SK-N-MC (cell line): Measurements from ENCODE around the gene RNU7-1.
A peak's percentile ranks its signal among the peaks of the same experiment; 100 is the strongest.

Experiments
- DNase-seq: peaks from one replicate; pipeline ENCODE4 v3.0.0-alpha.2; 2011; ENCODE audit warnings: low read depth, low spot score
- H3K27ac ChIP-seq: fragments of 200-600 bp; sonication (generic); 2 replicates; pipeline ENCODE4 v1.5.1; 2016; ENCODE audit warnings: mixed run types
- H3K36me3 ChIP-seq: fragments of 200-600 bp; sonication (generic); 2 replicates; pipeline ENCODE4 v1.6.1; 2017; ENCODE audit warnings: antibody characterized with exemption, low read length, mixed read lengths; ENCODE audit not compliant: insufficient read depth
- H3K4me3 ChIP-seq: fragments of 200-600 bp; sonication (generic); 2 replicates; pipeline ENCODE4 v1.5.1; 2016
- H3K9ac ChIP-seq: fragments of 200-600 bp; sonication (generic); 2 replicates; pipeline ENCODE4 v1.8.0; 2017; ENCODE audit warnings: mixed run types, mixed read lengths; ENCODE audit not compliant: insufficient read length
- H3K9me3 ChIP-seq: fragments of 200-600 bp; sonication (generic); 2 replicates; pipeline ENCODE4 v1.6.1; 2017; ENCODE audit warnings: low read depth, mild to moderate bottlenecking, antibody characterized with exemption, low read length, moderate library complexity, mixed read lengths
- EZH2 ChIP-seq: fragments of 200-600 bp; sonication (generic); IDR thresholded peaks from one replicate; pipeline ENCODE4 v1.6.1; 2017; ENCODE audit warnings: antibody characterized with exemption
- FOXP2 ChIP-seq: optimal IDR thresholded peaks from 2 replicates; pipeline ENCODE3; 2011; ENCODE audit warnings: mild to moderate bottlenecking, moderate library complexity; ENCODE audit not compliant: insufficient read depth; ENCODE audit errors: extremely low read length, control extremely low read depth
- POLR2AphosphoS5 ChIP-seq: IDR thresholded peaks from 2 replicates; pipeline ENCODE4 v1.6.1; 2012; ENCODE audit warnings: mild to moderate bottlenecking, low read depth, low read length, borderline replicate concordance

Gene RNU7-1

DNA sequence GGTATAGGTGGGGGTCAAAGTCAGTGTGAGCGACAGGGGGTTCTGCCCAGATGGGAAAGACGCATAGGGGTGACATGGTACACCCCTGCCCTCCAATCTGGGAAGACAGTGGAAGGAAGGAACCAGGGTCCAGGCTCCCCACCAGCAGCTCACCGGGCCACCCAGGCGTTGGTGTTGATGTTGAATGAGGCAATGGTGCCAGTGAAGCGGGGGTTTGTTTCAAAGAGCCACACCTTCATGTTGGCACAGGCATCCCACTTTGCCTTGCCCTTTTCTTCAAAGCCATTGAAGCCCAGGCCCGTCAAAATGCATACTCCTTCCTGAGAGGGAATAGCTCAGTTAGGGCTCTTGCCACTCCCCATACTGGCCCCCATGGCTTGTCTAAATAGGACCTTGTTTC, 34.6 kb downstream of the RNU7-1 start:
- TF ChIP-seq FOXP2 (no peak), POLR2AphosphoS5 (no peak), EZH2 (no peak)
- peak overlapping the region; percentile 58; the same call in 1 of the 2 replicates for H3K27ac ChIP-seq
- H3K36me3 ChIP-seq: peaks cover 75% of the 10 kb centered on the region
- no peak for DNase-seq
- H3K9me3 ChIP-seq: no peaks in the 10 kb centered on the region
- no peak overlapping the region for H3K9ac ChIP-seq
- no peak overlapping the region for H3K4me3 ChIP-seq

GRCh38 chr12:6978611-6979011, 35.0 kb downstream of the RNU7-1 start:
- Histone ChIP-seq H3K27ac (peak overlapping the region; percentile 58; the same call in 1 of the 2 replicates), H3K9me3 (no peaks in the 10 kb centered on the region), H3K4me3 (no peak overlapping the region), H3K36me3 (peaks cover 77% of the 10 kb centered on the region), H3K9ac (no peak overlapping the region)
- no peak for DNase-seq
- TF ChIP-seq FOXP2 (no peak), EZH2 (no peak), POLR2AphosphoS5 (no peak; the same call in 1 of the 2 replicates)

DNA sequence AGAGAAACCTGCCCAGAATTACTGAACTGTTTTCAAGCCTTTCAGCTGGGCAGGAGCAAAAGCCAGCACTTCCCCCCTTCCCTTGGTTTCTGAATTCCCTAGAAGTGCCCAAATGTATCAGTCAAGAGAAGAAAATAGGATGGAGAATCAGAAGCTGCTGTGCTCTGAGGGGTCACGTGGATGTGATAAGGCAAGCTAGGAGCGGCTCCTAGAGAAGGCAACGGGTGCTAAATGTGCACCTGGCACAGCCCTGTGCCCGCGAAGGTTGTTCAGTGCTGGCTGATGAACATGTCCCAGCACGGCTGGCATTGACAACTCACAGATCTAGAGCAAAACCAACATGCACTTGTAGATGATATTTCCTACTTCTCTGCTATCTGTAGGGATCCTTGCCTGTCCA, 35.4 kb downstream of the RNU7-1 start:
- no peak for DNase-seq
- H3K9me3 ChIP-seq: no peaks in the 10 kb centered on the region
- peaks cover 78% of the 10 kb centered on the region for H3K36me3 ChIP-seq
- H3K9ac ChIP-seq: no peak overlapping the region
- no peak for TF ChIP-seq FOXP2
- no peak for TF ChIP-seq EZH2
- no peak for TF ChIP-seq POLR2AphosphoS5
- no peak overlapping the region for H3K4me3 ChIP-seq
- peak overlapping the region; percentile 58; the same call in 1 of the 2 replicates for H3K27ac ChIP-seq

DNA sequence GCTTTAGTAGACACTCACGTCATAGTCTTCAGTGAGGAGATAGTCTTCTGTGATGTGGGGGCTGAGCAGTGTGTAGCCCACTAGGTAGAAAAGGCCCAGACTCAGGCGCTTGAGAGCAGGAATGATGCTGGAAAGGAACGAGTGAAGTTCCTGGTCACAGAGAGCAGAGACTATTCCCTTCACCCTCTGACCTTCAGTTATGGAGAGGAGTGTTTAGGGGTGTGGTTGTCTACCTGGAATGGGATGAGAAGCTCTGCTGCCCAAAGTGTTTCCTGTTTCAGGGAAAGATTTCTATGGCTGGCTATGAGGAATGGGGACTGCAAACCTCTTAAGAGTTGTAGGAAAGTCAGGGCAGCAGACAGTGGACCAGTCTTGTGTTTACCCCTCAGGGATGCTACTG, 35.8 kb downstream of the RNU7-1 start:
- Histone ChIP-seq H3K36me3 (peaks cover 78% of the 10 kb centered on the region), H3K9me3 (no peaks in the 10 kb centered on the region), H3K4me3 (no peak overlapping the region), H3K27ac (0 out of 2 replicates have a peak overlapping the region, but pooled peaks have one; percentile 58), H3K9ac (no peak overlapping the region)
- no peak for DNase-seq
- TF ChIP-seq POLR2AphosphoS5 (no peak), FOXP2 (no peak), EZH2 (no peak)

DNA sequence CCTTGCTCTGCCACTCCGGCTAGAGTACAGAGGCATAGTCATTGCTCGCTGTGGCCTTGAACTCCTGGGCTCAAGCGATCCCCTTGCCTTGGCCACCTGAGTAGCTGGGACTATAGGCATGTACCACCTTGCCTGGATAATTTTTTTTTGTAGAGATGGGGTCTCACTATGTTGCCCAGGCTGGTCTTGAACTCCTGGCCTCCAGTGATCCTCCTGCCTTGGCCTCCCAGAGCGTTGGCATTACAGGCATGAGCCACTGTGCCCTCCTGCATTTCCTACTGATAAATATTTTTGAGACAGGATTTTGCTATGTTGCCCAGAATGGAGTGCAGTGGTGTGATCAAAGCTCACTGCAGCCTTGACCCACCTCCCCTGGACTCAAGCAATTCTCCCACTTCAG, 36.5 kb downstream of the RNU7-1 start:
- DNase-seq: no peak
- H3K27ac ChIP-seq: no peak overlapping the region
- H3K36me3 ChIP-seq: peaks cover 76% of the 10 kb centered on the region
- no peak overlapping the region for H3K9ac ChIP-seq
- no peak overlapping the region for H3K4me3 ChIP-seq
- H3K9me3 ChIP-seq: no peaks in the 10 kb centered on the region
- TF ChIP-seq FOXP2: no peak

GRCh38 chr12:6980740-6981139, 37.1 kb downstream of the RNU7-1 start:
- TF ChIP-seq EZH2: no peak
- TF ChIP-seq FOXP2: no peak
- TF ChIP-seq POLR2AphosphoS5: no peak
- Histone ChIP-seq H3K27ac (no peak overlapping the region), H3K9ac (no peak overlapping the region), H3K9me3 (no peaks in the 10 kb centered on the region), H3K36me3 (peaks cover 69% of the 10 kb centered on the region), H3K4me3 (no peak overlapping the region)
- DNase-seq: no peak

DNA sequence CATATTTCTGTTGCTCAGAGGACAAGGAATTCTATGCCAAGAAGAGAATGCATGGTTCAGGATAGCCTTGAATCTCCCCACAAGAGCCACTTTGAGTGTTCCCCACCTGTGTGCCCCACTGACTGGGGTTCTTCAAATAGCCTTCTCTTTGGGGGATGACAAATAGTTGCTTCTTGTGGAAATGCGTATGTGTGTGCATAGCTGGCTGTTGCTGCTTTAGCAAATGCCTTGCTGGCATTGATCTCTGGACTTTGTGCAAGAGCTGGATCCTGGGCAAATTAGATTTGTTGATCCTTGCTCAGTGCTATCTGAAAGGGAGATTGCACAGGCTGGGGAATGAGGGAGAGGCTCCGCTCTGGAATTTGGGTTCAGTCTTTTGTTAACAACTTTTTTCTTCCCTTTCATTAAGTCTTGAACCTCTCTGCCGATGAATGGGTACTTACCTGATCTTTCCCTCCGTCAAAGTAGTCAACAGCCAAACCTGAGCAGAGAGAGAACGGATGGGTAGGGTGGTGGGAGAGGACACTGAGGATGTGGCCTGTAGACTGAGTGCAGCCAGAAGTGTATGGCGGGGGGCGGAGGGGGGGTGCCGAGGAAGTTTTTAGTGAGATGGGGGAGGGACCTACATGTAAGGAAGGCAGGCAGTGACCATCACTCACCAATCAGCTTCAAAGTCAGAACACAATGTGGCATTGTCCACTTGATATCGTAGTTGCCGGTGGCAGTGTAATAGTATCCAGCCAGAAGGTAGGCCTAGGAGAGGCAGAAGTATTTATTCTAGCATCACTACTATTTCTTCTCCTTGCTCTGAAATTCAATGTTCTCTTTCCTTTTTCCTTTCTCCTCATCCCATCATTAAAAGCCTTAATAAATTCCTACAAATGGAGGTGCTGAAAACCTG, 37.8 kb downstream of the RNU7-1 start:
- Histone ChIP-seq H3K27ac (no peak overlapping the region), H3K36me3 (peaks cover 64% of the 10 kb centered on the region), H3K9ac (no peak overlapping the region), H3K4me3 (no peak overlapping the region), H3K9me3 (no peaks in the 10 kb centered on the region)
- TF ChIP-seq EZH2 (no peak), FOXP2 (no peak), POLR2AphosphoS5 (no peak)
- DNase-seq: no peak

DNA sequence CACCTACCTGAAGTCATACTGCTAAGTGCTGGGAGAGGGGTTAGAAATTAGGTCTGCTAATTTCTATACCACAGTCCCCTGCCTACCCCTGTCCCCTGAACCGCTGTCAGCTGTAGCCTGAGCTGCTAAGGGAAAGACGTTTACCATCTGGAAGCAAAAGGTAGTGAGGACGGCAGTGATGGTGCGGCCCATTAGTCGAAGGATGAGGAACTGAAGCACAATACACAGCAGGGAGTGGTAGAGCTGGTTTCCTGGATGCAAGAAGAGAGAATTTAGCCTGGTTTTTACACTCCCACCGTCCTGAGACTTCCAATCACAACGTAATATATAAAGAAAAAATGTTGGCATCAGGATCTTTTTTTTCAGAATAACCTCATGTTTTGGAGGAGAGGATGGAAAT, 38.9 kb downstream of the RNU7-1 start:
- peaks cover 54% of the 10 kb centered on the region for H3K36me3 ChIP-seq
- H3K4me3 ChIP-seq: no peak overlapping the region
- no peaks in the 10 kb centered on the region for H3K9me3 ChIP-seq
- no peak overlapping the region for H3K9ac ChIP-seq
- no peak for DNase-seq
- TF ChIP-seq FOXP2: no peak
- H3K27ac ChIP-seq: no peak overlapping the region
